Type B pancreatic cell (in vitro differentiated cells): ENCODE measurements around the gene ATRNL1. TPM values are rescaled to one million over a fixed set of nuclear protein-coding genes. Genes with fewer than 3 reads are reported as not detected.

ENCODE experiments used
- DNase-seq: peaks from one replicate; pipeline ENCODE4 v3.0.0; 2021; ENCODE audit warnings: mixed read lengths; ENCODE audit not compliant: unreplicated experiment; ENCODE audit errors: extremely low spot score
- H3K27ac Mint-ChIP-seq: 2 replicates; pipeline ENCODE4 v1.8.0; 2021; ENCODE audit warnings: mild to moderate bottlenecking, mixed read lengths
- H3K27me3 Mint-ChIP-seq: 2 replicates; pipeline ENCODE4 v1.8.0; 2021; ENCODE audit warnings: mixed read lengths
- H3K36me3 Mint-ChIP-seq: 2 replicates; pipeline ENCODE4 v1.8.0; 2021; ENCODE audit warnings: mixed read lengths
- H3K4me1 Mint-ChIP-seq: one replicate; pipeline ENCODE4 v1.8.0; 2021; ENCODE audit warnings: mixed read lengths; ENCODE audit not compliant: unreplicated experiment
- H3K4me3 Mint-ChIP-seq: 2 replicates; pipeline ENCODE4 v1.8.0; 2021; ENCODE audit warnings: mild to moderate bottlenecking, mixed read lengths
- H3K9me3 Mint-ChIP-seq: 2 replicates; pipeline ENCODE4 v1.8.0; 2021; ENCODE audit warnings: mixed read lengths
- total RNA-seq: library from RNA; stranded (reverse); gene quantifications from 2 replicates; pipeline ENCODE4 v1.2.1, GENCODE V29; 2021; ENCODE audit warnings: low replicate concordance
- TF ChIP-seq, protein P1 (sequence below): fragments of 200-600 bp; sonication (generic); conservative IDR thresholded peaks from 2 replicates; pipeline ENCODE4 v1.5.0; 2021; ENCODE audit warnings: antibody characterized with exemption, mild to moderate bottlenecking

The ATRNL1 gene
- total RNA-seq, 1 donor from 2014 or later: 38.4 TPM

DNA sequence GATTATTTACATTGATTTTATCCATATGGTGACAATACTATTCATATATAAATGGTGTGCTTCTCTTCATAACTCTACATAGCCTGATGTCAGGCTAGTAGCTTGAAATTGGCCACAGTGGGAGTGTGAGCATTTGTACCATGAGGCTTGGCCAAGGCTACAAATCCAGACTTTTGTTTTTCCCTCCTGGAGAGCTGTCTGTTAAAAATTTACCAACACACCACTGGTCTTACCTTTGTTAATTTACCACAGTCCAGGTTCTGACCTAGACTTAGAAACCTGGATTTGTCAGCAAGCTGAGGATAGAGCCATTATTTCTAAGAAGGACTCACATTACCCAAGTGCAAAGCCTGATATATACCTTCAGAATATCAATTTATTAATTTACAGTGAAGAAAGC is 45.5 kb upstream of the ATRNL1 start:
- no peak for DNase-seq
- Mint-ChIP-seq H3K9me3 (no peaks in the 10 kb centered on the region), H3K4me3 (no peak overlapping the region), H3K27ac (no peak overlapping the region), H3K4me1 (peaks cover 20% of the 10 kb centered on the region), H3K36me3 (no peaks in the 10 kb centered on the region), H3K27me3 (peaks cover 4% of the 10 kb centered on the region)
- TF ChIP-seq, protein P1, sequence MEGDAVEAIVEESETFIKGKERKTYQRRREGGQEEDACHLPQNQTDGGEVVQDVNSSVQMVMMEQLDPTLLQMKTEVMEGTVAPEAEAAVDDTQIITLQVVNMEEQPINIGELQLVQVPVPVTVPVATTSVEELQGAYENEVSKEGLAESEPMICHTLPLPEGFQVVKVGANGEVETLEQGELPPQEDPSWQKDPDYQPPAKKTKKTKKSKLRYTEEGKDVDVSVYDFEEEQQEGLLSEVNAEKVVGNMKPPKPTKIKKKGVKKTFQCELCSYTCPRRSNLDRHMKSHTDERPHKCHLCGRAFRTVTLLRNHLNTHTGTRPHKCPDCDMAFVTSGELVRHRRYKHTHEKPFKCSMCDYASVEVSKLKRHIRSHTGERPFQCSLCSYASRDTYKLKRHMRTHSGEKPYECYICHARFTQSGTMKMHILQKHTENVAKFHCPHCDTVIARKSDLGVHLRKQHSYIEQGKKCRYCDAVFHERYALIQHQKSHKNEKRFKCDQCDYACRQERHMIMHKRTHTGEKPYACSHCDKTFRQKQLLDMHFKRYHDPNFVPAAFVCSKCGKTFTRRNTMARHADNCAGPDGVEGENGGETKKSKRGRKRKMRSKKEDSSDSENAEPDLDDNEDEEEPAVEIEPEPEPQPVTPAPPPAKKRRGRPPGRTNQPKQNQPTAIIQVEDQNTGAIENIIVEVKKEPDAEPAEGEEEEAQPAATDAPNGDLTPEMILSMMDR: no peak

DNA sequence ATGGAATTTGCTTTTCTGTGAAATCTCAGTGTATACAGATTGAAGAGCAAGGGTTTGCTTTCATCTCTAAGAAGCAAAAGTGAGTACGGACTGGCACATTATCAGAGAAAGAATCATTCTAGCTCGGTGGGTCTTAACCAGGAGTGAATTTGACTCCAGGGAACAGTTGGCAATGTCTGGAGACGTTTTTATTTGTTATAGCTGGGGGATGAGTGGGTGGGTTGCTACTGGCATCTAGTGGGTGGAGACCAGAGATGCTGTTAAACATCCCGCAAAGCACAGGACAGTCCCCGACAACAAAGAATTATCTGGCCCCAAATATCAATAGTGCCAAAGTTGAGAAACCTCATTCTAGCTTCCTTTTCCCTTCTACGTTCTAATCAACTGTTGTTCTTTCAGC is 43.8 kb upstream of the ATRNL1 start:
- Mint-ChIP-seq H3K4me3 (no peak overlapping the region), H3K9me3 (no peaks in the 10 kb centered on the region), H3K36me3 (no peaks in the 10 kb centered on the region), H3K4me1 (peaks cover 20% of the 10 kb centered on the region), H3K27ac (no peak overlapping the region), H3K27me3 (no peaks in the 10 kb centered on the region)
- TF ChIP-seq, protein P1: no peak
- DNase-seq: no peak

DNA sequence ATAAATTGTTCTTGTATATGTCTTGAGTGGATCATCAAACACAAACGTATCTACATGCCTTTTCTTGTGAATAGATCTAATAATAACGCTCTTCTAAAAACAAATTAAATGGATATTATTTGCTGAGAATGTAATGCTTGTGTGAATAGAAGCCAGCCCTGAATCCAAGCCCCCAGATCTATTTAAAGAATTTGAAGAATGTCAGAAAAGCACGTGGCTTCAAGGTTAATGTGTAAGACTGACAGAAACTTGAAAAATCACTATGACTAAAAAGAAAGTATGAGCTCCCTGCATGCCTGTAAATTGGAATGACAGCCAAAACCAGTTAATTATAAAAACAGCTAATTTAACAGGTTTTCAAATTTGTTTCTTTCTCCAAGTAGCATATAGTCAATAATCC is 43.2 kb upstream of the ATRNL1 start:
- peak overlapping the region; percentile 42 for H3K27ac Mint-ChIP-seq
- TF ChIP-seq, protein P1: no peak
- no peaks in the 10 kb centered on the region for H3K36me3 Mint-ChIP-seq
- peaks cover under 1% of the 10 kb centered on the region for H3K27me3 Mint-ChIP-seq
- peaks cover 20% of the 10 kb centered on the region for H3K4me1 Mint-ChIP-seq
- no peak for DNase-seq
- no peak overlapping the region for H3K4me3 Mint-ChIP-seq
- H3K9me3 Mint-ChIP-seq: no peaks in the 10 kb centered on the region

GRCh38 chr10:115050375-115051010 is 42.7 kb upstream of the ATRNL1 start:
- H3K4me1 Mint-ChIP-seq: peaks cover 20% of the 10 kb centered on the region
- peaks cover 4% of the 10 kb centered on the region for H3K27me3 Mint-ChIP-seq
- H3K9me3 Mint-ChIP-seq: no peaks in the 10 kb centered on the region
- TF ChIP-seq, protein P1: no peak
- peak overlapping the region; percentile 42 for H3K27ac Mint-ChIP-seq
- no peak overlapping the region for H3K4me3 Mint-ChIP-seq
- no peak for DNase-seq
- no peaks in the 10 kb centered on the region for H3K36me3 Mint-ChIP-seq

- Mint-ChIP-seq H3K9me3 (no peaks in the 10 kb centered on the region), H3K36me3 (no peaks in the 10 kb centered on the region), H3K27ac (no peak overlapping the region), H3K4me1 (peaks cover 20% of the 10 kb centered on the region), H3K4me3 (no peak overlapping the region), H3K27me3 (peaks cover 4% of the 10 kb centered on the region)
- no peak for DNase-seq
- TF ChIP-seq, protein P1: no peak
Measured at GRCh38 chr10:115051216-115051615, 41.9 kb upstream of the ATRNL1 start.

DNA sequence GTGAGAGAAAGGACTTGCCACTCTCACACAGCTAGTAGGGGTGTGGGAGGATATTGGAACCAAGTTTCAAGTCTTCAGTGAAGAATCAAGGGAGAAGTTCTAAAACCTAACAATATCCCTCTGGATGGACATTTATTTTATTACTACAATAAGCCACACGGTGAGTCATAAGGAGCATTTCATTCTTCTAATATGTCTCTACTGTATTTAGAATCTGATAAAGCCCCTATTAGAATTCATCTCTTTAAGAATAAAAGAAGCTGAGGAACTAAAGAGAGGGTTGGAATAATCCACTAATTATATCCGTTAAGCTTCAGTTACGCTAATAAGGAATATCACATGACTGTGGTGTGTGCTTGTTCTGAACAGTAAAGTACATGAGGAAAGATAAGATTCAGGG is 40.9 kb upstream of the ATRNL1 start:
- Mint-ChIP-seq H3K4me1 (peaks cover 20% of the 10 kb centered on the region), H3K9me3 (no peaks in the 10 kb centered on the region), H3K27me3 (peaks cover 4% of the 10 kb centered on the region), H3K36me3 (no peaks in the 10 kb centered on the region), H3K4me3 (no peak overlapping the region), H3K27ac (no peak overlapping the region)
- DNase-seq: no peak
- TF ChIP-seq, protein P1: no peak
